ENCODE results near the gene CRYBG2. TPM values are rescaled to one million over a fixed set of nuclear protein-coding genes. Genes with fewer than 3 reads are reported as not detected.

CRYBG2 gene
- total RNA-seq, 2 experiments from 2014 or later = 1.3 to 1.4 TPM

GRCh38 chr1:26401891-26402290 is 48.0 kb upstream of the CRYBG2 start:
- no peak for DNase-seq
- Mint-ChIP-seq H3K36me3 (ENCODE audit: low read depth) (no peaks in the 10 kb centered on the region), H3K9me3 (no peaks in the 10 kb centered on the region), H3K4me1 (ENCODE audit: low read depth) (no peaks in the 10 kb centered on the region), H3K27me3 (peaks cover 32% of the 10 kb centered on the region), H3K27ac (no peak overlapping the region), H3K4me3 (no peak overlapping the region)
- no peaks in the 10 kb centered on the region for H3K9me3 ChIP-seq (ENCODE audit: control insufficient read depth in 1 of 2, insufficient read depth in 1 of 2, low read length in 2 of 2)
- POLR2A ChIA-PET = no interaction called here
- H3K27ac ChIP-seq (ENCODE audit: low read depth in 1 of 2, low read length in 2 of 2) = no peak overlapping the region
- H3K4me3 ChIP-seq (ENCODE audit: low read length) = no peak overlapping the region
- no peaks in the 10 kb centered on the region for H3K4me1 ChIP-seq (ENCODE audit: insufficient read depth, low read length)
- peaks cover 6 to 17% of the 10 kb centered on the region in 2 experiments for H3K27me3 ChIP-seq (ENCODE audit: control insufficient read depth in 1 of 2, insufficient read depth in 2 of 2, low read length in 2 of 2)
- H3K36me3 ChIP-seq (ENCODE audit: insufficient read depth, low read length) = no peaks in the 10 kb centered on the region
- intact Hi-C loops (cut with DNase I, micrococcal nuclease) = no loop called here
- TF ChIP-seq CTCF (IDR thresholded peaks at IDR 0.05) = no peak
- no peak for ATAC-seq (ENCODE audit: poor library complexity)
- CTCF ChIA-PET = interaction anchor here (0.7 kb wide), 2 partner anchors 10 to 1363 kb away, joined by 3 read pairs; no protein-coding TSS in a partner anchor

- Histone ChIP-seq H3K27me3 (ENCODE audit: control insufficient read depth in 1 of 2, insufficient read depth in 2 of 2, low read length in 2 of 2) (peaks cover 6 to 8% of the 10 kb centered on the region in 2 experiments), H3K9me3 (ENCODE audit: control insufficient read depth in 1 of 2, insufficient read depth in 1 of 2, low read length in 2 of 2) (no peaks in the 10 kb centered on the region), H3K27ac (ENCODE audit: low read depth in 1 of 2, low read length in 2 of 2) (no peak overlapping the region), H3K4me1 (ENCODE audit: insufficient read depth, low read length) (peaks cover 5% of the 10 kb centered on the region), H3K4me3 (ENCODE audit: low read length) (no peak overlapping the region), H3K36me3 (ENCODE audit: insufficient read depth, low read length) (no peaks in the 10 kb centered on the region)
- intact Hi-C loops (cut with DNase I, micrococcal nuclease) = loop anchor here in 1 of 2 experiments (10.0 kb wide), 1 partner anchor 234 kb away; the partner anchor contains the start of genes C1orf232 and ZNF593
- ChIA-PET CTCF (interaction anchor here (3.0 kb wide), 1 partner anchor 18 kb away, joined by 15 read pairs; no protein-coding TSS in a partner anchor), POLR2A (interaction anchor here (1.2 kb wide), 1 partner anchor 21 kb away, joined by 4 read pairs; no protein-coding TSS in a partner anchor)
- no peaks in the 10 kb centered on the region for H3K9me3 Mint-ChIP-seq
- DNase-seq = no peak
- no peaks in the 10 kb centered on the region for H3K36me3 Mint-ChIP-seq (ENCODE audit: low read depth)
- no peak overlapping the region for H3K27ac Mint-ChIP-seq
- peaks cover 4% of the 10 kb centered on the region for H3K4me1 Mint-ChIP-seq (ENCODE audit: low read depth)
- peaks cover 22% of the 10 kb centered on the region for H3K27me3 Mint-ChIP-seq
- no peak for ATAC-seq (ENCODE audit: poor library complexity)
- no peak overlapping the region for H3K4me3 Mint-ChIP-seq
- no peak for TF ChIP-seq CTCF (IDR thresholded peaks at IDR 0.05)
Measured at GRCh38 chr1:26399034-26399433, 45.1 kb upstream of the CRYBG2 start.

GRCh38 chr1:26395754-26396153 is 41.8 kb upstream of the CRYBG2 start:
- no peak for ATAC-seq (ENCODE audit: poor library complexity)
- H3K27ac Mint-ChIP-seq = no peak overlapping the region
- intact Hi-C loops (cut with DNase I, micrococcal nuclease) = loop anchor here in 1 of 2 experiments (10.0 kb wide), 1 partner anchor 231 kb away; the partner anchor contains the start of genes C1orf232 and ZNF593
- ChIA-PET POLR2A (no interaction called here), CTCF (interaction anchor here (0.7 to 1.9 kb wide), 4 partner anchors 21 to 74 kb away, joined by 3 to 10 read pairs (median 4); no protein-coding TSS in a partner anchor)
- no peak for TF ChIP-seq CTCF (IDR thresholded peaks at IDR 0.05)
- no peak overlapping the region for H3K4me3 Mint-ChIP-seq
- Histone ChIP-seq H3K27ac (ENCODE audit: low read depth in 1 of 2, low read length in 2 of 2) (no peak overlapping the region), H3K36me3 (ENCODE audit: insufficient read depth, low read length) (no peaks in the 10 kb centered on the region), H3K4me1 (ENCODE audit: insufficient read depth, low read length) (peaks cover 16% of the 10 kb centered on the region), H3K27me3 (ENCODE audit: control insufficient read depth in 1 of 2, insufficient read depth in 2 of 2, low read length in 2 of 2) (no peaks in the 10 kb centered on the region), H3K4me3 (ENCODE audit: low read length) (no peak overlapping the region), H3K9me3 (ENCODE audit: control insufficient read depth in 1 of 2, insufficient read depth in 1 of 2, low read length in 2 of 2) (no peaks in the 10 kb centered on the region)
- no peak for DNase-seq
- H3K36me3 Mint-ChIP-seq (ENCODE audit: low read depth) = no peaks in the 10 kb centered on the region
- H3K27me3 Mint-ChIP-seq = no peaks in the 10 kb centered on the region
- H3K4me1 Mint-ChIP-seq (ENCODE audit: low read depth) = peaks cover 13% of the 10 kb centered on the region
- no peaks in the 10 kb centered on the region for H3K9me3 Mint-ChIP-seq

All from CD4-positive, alpha-beta T cell (primary cell).